IPS-18a (cell line): ENCODE results near the gene OR5AR1.

Source experiments
- H3K27ac ChIP-seq: one replicate; pipeline ENCODE4 v1.5.1; 2013; ENCODE audit warnings: low read length
- H3K27me3 ChIP-seq: one replicate; pipeline ENCODE4 v1.6.1; 2013; ENCODE audit warnings: mild to moderate bottlenecking, low read length; ENCODE audit not compliant: control insufficient read depth, insufficient read depth
- H3K36me3 ChIP-seq: one replicate; pipeline ENCODE4 v1.6.1; 2013; ENCODE audit warnings: low read depth, low read length; ENCODE audit not compliant: control insufficient read depth
- H3K4me1 ChIP-seq: one replicate; pipeline ENCODE4 v1.6.1; 2013; ENCODE audit warnings: low read depth, low read length; ENCODE audit not compliant: control insufficient read depth
- H3K4me3 ChIP-seq: one replicate; pipeline ENCODE4 v1.5.1; 2013; ENCODE audit warnings: low read length
- H3K9ac ChIP-seq: one replicate; pipeline ENCODE4 v1.6.1; 2013; ENCODE audit warnings: mild to moderate bottlenecking, low read length, moderate library complexity
- H3K9me3 ChIP-seq: one replicate; pipeline ENCODE4 v1.6.1; 2013; ENCODE audit warnings: low read depth, low read length; ENCODE audit not compliant: control insufficient read depth

OR5AR1 gene

DNA sequence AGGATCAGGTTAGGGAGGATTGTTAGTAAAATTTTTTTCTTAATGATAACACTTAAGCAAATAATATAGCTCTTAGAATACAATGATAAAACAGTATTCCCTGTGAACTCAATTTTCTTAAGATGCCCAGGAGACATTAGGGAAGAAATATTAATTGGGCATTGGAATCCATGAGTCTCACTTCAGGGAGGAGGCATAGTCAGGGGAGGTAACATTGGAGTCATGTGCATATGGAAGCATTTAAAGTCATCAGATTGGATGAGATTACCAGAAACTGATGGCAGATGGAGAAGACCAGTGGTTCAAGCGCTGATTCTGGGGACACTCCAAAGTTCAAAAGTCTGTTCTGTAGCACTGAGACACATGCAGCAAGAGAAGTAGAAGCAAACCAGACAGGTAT, 35.3 kb downstream of the OR5AR1 start, which contains the start of gene OR9G1:
OR9G1 (plus strand) TSS at position 301 of the 400 bp plus-strand sequence. CDS start 1,293 bp downstream, outside the sequence.
- Histone ChIP-seq H3K9me3 (no peaks in the 10 kb centered on the region), H3K9ac (no peak within 1 kb of the TSS), H3K36me3 (no peaks in the 10 kb centered on the region), H3K4me1 (no peaks in the 10 kb centered on the region), H3K27me3 (no peaks in the 10 kb centered on the region), H3K4me3 (no peak within 1 kb of the TSS), H3K27ac (no peak within 1 kb of the TSS)

GRCh38 chr11:56700242-56700913, 36.9 kb downstream of the OR5AR1 start:
- Histone ChIP-seq H3K9ac (no peak overlapping the region), H3K27me3 (no peaks in the 10 kb centered on the region), H3K27ac (no peak overlapping the region), H3K4me1 (no peaks in the 10 kb centered on the region), H3K4me3 (no peak overlapping the region), H3K9me3 (no peaks in the 10 kb centered on the region), H3K36me3 (no peaks in the 10 kb centered on the region)

GRCh38 chr11:56700914-56701485, 37.5 kb downstream of the OR5AR1 start:
- Histone ChIP-seq H3K27me3 (no peaks in the 10 kb centered on the region), H3K9ac (no peak overlapping the region), H3K9me3 (no peaks in the 10 kb centered on the region), H3K4me3 (no peak overlapping the region), H3K4me1 (no peaks in the 10 kb centered on the region), H3K27ac (no peak overlapping the region), H3K36me3 (no peaks in the 10 kb centered on the region)

DNA sequence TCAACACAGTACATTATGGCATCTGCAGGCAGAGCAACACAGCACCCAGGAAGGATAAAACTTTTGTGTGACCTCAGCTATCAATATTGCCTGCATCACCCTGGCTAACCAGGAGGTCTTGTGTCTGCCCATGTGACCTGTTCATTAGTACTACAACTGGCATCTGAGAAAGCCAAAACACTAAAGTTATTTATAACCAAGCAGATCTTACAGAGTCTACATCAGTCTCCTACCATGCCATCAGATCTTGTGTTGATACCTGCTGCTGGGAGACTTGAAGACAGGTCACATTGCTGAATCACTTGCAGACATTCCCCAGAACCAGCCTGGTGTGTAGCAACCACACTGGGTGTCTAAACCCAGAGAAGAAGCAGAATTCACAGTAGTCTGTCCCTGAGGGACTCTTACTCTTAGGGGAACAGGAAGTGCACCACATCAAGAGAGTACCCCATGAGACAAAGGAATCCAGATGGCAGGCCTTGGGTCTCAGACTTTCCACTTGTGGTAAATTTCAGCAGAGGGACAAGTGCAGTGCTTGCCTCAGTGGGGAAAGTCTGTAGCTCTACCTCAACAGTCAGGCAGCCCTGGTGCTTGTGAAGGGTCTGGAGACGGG, 42.4 kb downstream of the OR5AR1 start:
- H3K27ac ChIP-seq: no peak overlapping the region
- H3K27me3 ChIP-seq: no peaks in the 10 kb centered on the region
- H3K36me3 ChIP-seq: no peaks in the 10 kb centered on the region
- no peak overlapping the region for H3K9ac ChIP-seq
- no peak overlapping the region for H3K4me3 ChIP-seq
- no peaks in the 10 kb centered on the region for H3K9me3 ChIP-seq
- H3K4me1 ChIP-seq: no peaks in the 10 kb centered on the region

- H3K36me3 ChIP-seq: no peaks in the 10 kb centered on the region
- H3K9ac ChIP-seq: no peak overlapping the region
- no peak overlapping the region for H3K27ac ChIP-seq
- no peaks in the 10 kb centered on the region for H3K9me3 ChIP-seq
- H3K4me1 ChIP-seq: no peaks in the 10 kb centered on the region
- no peak overlapping the region for H3K4me3 ChIP-seq
- H3K27me3 ChIP-seq: no peaks in the 10 kb centered on the region
Measured at GRCh38 chr11:56706486-56706885, 43.0 kb downstream of the OR5AR1 start.

- no peaks in the 10 kb centered on the region for H3K27me3 ChIP-seq
- no peaks in the 10 kb centered on the region for H3K4me1 ChIP-seq
- no peaks in the 10 kb centered on the region for H3K36me3 ChIP-seq
- H3K9me3 ChIP-seq: no peaks in the 10 kb centered on the region
- H3K9ac ChIP-seq: no peak overlapping the region
- H3K27ac ChIP-seq: no peak overlapping the region
- H3K4me3 ChIP-seq: no peak overlapping the region
Measured at GRCh38 chr11:56714206-56714605, 50.7 kb downstream of the OR5AR1 start.
